Endothelial cell of umbilical vein (primary cell): ENCODE results near the gene CD276. TPM values are rescaled to one million over a fixed set of nuclear protein-coding genes. Genes with fewer than 3 reads are reported as not detected.

ENCODE experiments used
- BruUV-seq: library from RNA; stranded (reverse); fragments of 400-500 nt; replicated peaks from 2 replicates; lab custom pipeline; 2021; lab: Mats Ljungman, UMichigan
- CTCF ChIA-PET: fragments of 300-600, 350-600 bp; sonication (Branson Sonifier 250); formaldehyde crosslinking; loops from one replicate; lab custom pipeline; 2021; ENCODE audit warnings: antibody characterized with exemption, inconsistent platforms; lab: Charles Lee
- POLR2A ChIA-PET: fragments of 300-600, 350-600 bp; sonication (Branson Sonifier 250); formaldehyde crosslinking; loops from one replicate; lab custom pipeline; 2021; ENCODE audit warnings: antibody characterized with exemption, inconsistent platforms; lab: Charles Lee
- DNase-seq: peaks from one replicate; pipeline ENCODE4 v3.0.0-alpha.2; 2011; ENCODE audit warnings: low read depth, low spot score
- FAIRE-seq: peaks from 2 replicates; lab custom pipeline; 2011; peaks lifted over from hg19 to GRCh38; lab: Jason Lieb, UNC
- H2AFZ ChIP-seq: 2 replicates; pipeline ENCODE4 v1.6.0; 2012; ENCODE audit warnings: low read depth, low read length, control low read depth, inconsistent platforms
- H3K27ac ChIP-seq: 2 replicates; pipeline ENCODE4 v1.5.1; 2011; ENCODE audit warnings: low read depth, mild to moderate bottlenecking, control low read depth, low read length, moderate library complexity; ENCODE audit not compliant: insufficient read depth
- H3K27me3 ChIP-seq, 2 experiments: 2 replicates each; pipeline versions ENCODE4 v1.6.0 to v1.6.1; 2011; ENCODE audit warnings: low read length in 2 of 2, mixed read lengths in 1 of 2; ENCODE audit not compliant: control insufficient read depth in 2 of 2, insufficient read depth in 2 of 2
- H3K36me3 ChIP-seq, 2 experiments: 2 replicates in 1 of 2; 3 replicates in 1 of 2; pipeline ENCODE4 v1.5.1; 2011; ENCODE audit warnings: low read length in 2 of 2, mild to moderate bottlenecking in 1 of 2, moderate library complexity in 1 of 2; ENCODE audit not compliant: control insufficient read depth in 2 of 2, insufficient read depth in 2 of 2; ENCODE audit errors: extremely low read depth in 1 of 2
- H3K4me1 ChIP-seq: 3 replicates; pipeline ENCODE4 v1.5.1; 2011; ENCODE audit warnings: mild to moderate bottlenecking, low read length; ENCODE audit not compliant: control insufficient read depth, insufficient read depth; ENCODE audit errors: extremely low read depth
- H3K4me2 ChIP-seq: 2 replicates; pipeline ENCODE4 v1.6.1; 2011; ENCODE audit warnings: low read length, control low read depth, mixed read lengths; ENCODE audit not compliant: insufficient read depth
- H3K4me3 ChIP-seq, 3 experiments: fragments of 200-600 bp in 1 of 3; sonication (generic), shearing (Covaris generic) in 1 of 3; replicated peaks in 1 of 3; 2 replicates each; pipeline ENCODE4 v1.5.1; 2011 to 2016; ENCODE audit warnings: control low read depth in 3 of 3, low read length in 3 of 3, mild to moderate bottlenecking in 2 of 3, inconsistent platforms in 1 of 3, low read depth in 1 of 3, moderate library complexity in 1 of 3; ENCODE audit not compliant: insufficient read depth in 1 of 3
- H3K79me2 ChIP-seq: 2 replicates; pipeline ENCODE4 v1.6.0; 2012; ENCODE audit warnings: low read length, inconsistent platforms; ENCODE audit not compliant: control insufficient read depth, insufficient read depth
- H3K9ac ChIP-seq: replicated peaks from 2 replicates; pipeline ENCODE3; 2011; ENCODE audit warnings: low read length, control low read depth; ENCODE audit not compliant: insufficient read depth; ENCODE audit errors: extremely low read depth
- H3K9me1 ChIP-seq: replicated peaks from 3 replicates; pipeline ENCODE4 v1.6.0; 2011; ENCODE audit warnings: mild to moderate bottlenecking, low read length; ENCODE audit not compliant: control insufficient read depth, insufficient read depth; ENCODE audit errors: extremely low read depth
- H3K9me3 ChIP-seq: replicated peaks from 2 replicates; pipeline ENCODE4 v1.5.1; 2012; ENCODE audit warnings: low read length, inconsistent platforms; ENCODE audit not compliant: control insufficient read depth, insufficient read depth
- H4K20me1 ChIP-seq: replicated peaks from 2 replicates; pipeline ENCODE3; 2011; ENCODE audit warnings: mild to moderate bottlenecking, low read length; ENCODE audit not compliant: control insufficient read depth, insufficient read depth; ENCODE audit errors: extremely low read depth
- CTCF ChIP-seq, 2 donors: IDR thresholded peaks; 1 replicate in 1 of 2; 2 replicates in 1 of 2; pipeline ENCODE4 v1.5.1; 2011; ENCODE audit warnings: low read length in 2 of 2, mild to moderate bottlenecking in 2 of 2, moderate library complexity in 2 of 2, control low read depth in 1 of 2, inconsistent platforms in 1 of 2, low read depth in 1 of 2; ENCODE audit not compliant: insufficient read depth in 1 of 2; ENCODE audit errors: extremely low read depth in 1 of 2
- EZH2 ChIP-seq: IDR thresholded peaks from 2 replicates; pipeline ENCODE4 v1.6.1; 2012; ENCODE audit warnings: borderline replicate concordance, low read depth, mild to moderate bottlenecking, moderate library complexity, low read length, inconsistent platforms; ENCODE audit not compliant: severe bottlenecking
- FOS ChIP-seq: IDR thresholded peaks from 2 replicates; pipeline ENCODE4 v1.6.1; 2011; ENCODE audit warnings: mild to moderate bottlenecking, low read length, moderate library complexity, borderline replicate concordance; ENCODE audit not compliant: insufficient read depth
- GATA2 ChIP-seq: IDR thresholded peaks from 2 replicates; pipeline ENCODE4 v1.7.0; 2011; ENCODE audit warnings: low read depth, mild to moderate bottlenecking, moderate library complexity, mixed read lengths, low read length; ENCODE audit not compliant: insufficient read length, insufficient read depth
- JUN ChIP-seq: IDR thresholded peaks from 2 replicates; pipeline ENCODE4 v1.6.1; 2011; ENCODE audit warnings: borderline replicate concordance, low read depth; ENCODE audit not compliant: insufficient read length, insufficient read depth
- MYC ChIP-seq: IDR thresholded peaks from one replicate; pipeline ENCODE4 v1.6.1; 2011; ENCODE audit warnings: mild to moderate bottlenecking, low read depth, low read length
- POLR2A ChIP-seq: IDR thresholded peaks from 2 replicates; pipeline ENCODE4 v1.6.1; 2012; ENCODE audit warnings: low read depth, mild to moderate bottlenecking, control low read depth, low read length
- POLR2AphosphoS5 ChIP-seq: IDR thresholded peaks from 2 replicates; pipeline ENCODE4 v1.6.1; 2012; ENCODE audit warnings: low read depth, mild to moderate bottlenecking, control low read depth, low read length, moderate library complexity; ENCODE audit not compliant: insufficient read depth
- dilution Hi-C: fragments of 300-500 bp; cut with MboI; formaldehyde crosslinking; loops from one replicate; pipeline ENCODE4 v1.15.0; 2019; ENCODE audit warnings: low sequenced_read_pairs; ENCODE audit not compliant: extremely low pct_ligation_motif_present
- intact Hi-C: fragments of 100-400 bp; cut with micrococcal nuclease; formaldehyde crosslinking; loops from one replicate; pipeline ENCODE4 v1.10.0; 2022
- polyA plus RNA-seq, 4 experiments: library from polyadenylated mRNA; depleted of rRNA in 3 of 4; stranded (reverse) in 3 of 4; unstranded in 1 of 4; fragments of >200 nt; gene quantifications; 2 replicates each; pipeline versions ENCODE4 v1.2.1 to v1.2.3, GENCODE V29; 2011 to 2012; ENCODE audit warnings: missing spikeins in 1 of 4
- total RNA-seq: library from RNA; stranded (reverse); gene quantifications from 2 replicates; pipeline ENCODE4 v1.2.3, GENCODE V29; 2021
- TF ChIP-seq, protein P1 (sequence below): IDR thresholded peaks from 2 replicates; pipeline ENCODE4 v1.6.1; 2011; ENCODE audit not compliant: insufficient read depth, insufficient read length

Gene CD276
- total and polyA plus RNA-seq, 2 donors (not counting 3 experiments of a cell fraction or from before 2014, with no cell fraction given), result 73.6 to 85.7 TPM

DNA sequence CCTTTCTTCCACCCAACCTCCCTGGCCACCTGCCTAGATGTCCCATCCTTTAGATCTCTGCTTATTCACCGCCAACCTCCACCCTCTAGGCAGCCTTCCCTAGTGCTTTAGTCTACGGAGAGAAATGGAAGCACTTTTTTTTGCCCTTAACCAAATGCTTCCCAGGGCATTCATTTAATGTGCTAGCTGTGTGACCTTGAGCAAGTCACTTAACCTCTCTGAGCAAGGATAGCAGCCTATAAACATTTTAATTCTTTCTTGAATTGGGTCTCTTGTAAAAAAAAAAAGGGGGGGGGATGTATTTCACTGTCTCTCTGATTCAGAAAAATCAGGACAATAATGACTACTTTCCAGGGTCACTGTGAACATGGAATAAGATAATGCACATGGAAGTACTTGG, 72.2 kb downstream of the CD276 start:
- Histone ChIP-seq H3K79me2 (no peaks in the 10 kb centered on the region), H3K9ac (no peak overlapping the region), H3K9me3 (no peaks in the 10 kb centered on the region), H3K9me1 (no peaks in the 10 kb centered on the region), H2AFZ (no peak overlapping the region), H3K36me3 (no peaks in the 10 kb centered on the region), H3K4me2 (no peak overlapping the region), H3K4me1 (no peaks in the 10 kb centered on the region), H4K20me1 (no peaks in the 10 kb centered on the region), H3K27me3 (peaks cover 23 to 29% of the 10 kb centered on the region in 2 experiments), H3K27ac (no peak overlapping the region), H3K4me3 (no peak overlapping the region)
- CTCF ChIA-PET, result no interaction called here
- TF ChIP-seq GATA2 (no peak), MYC (no peak), POLR2AphosphoS5 (no peak), CTCF (IDR thresholded peaks at IDR 0.05; ENCODE audit: extremely low read depth in 1 of 2, insufficient read depth in 1 of 2, low read depth in 1 of 2, low read length in 2 of 2) (no peak), JUN (no peak), FOS (no peak), EZH2 (no peak), POLR2A (no peak)
- TF ChIP-seq, protein P1, sequence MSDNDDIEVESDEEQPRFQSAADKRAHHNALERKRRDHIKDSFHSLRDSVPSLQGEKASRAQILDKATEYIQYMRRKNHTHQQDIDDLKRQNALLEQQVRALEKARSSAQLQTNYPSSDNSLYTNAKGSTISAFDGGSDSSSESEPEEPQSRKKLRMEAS, result no peak
- POLR2A ChIA-PET, result no interaction called here
- DNase-seq (no peak), FAIRE-seq (no peak)
- dilution Hi-C loops, result no loop called here
- intact Hi-C loops, result no loop called here
- no TSS peak for BruUV-seq
